ENCODE data around the gene AK5. TPM values are rescaled to one million over a fixed set of nuclear protein-coding genes. Genes with fewer than 3 reads are reported as not detected.

The AK5 gene
- total and polyA plus RNA-seq, 2 donors (not counting 1 experiment from before 2014, with no cell fraction given) = 0.18 TPM; not detected in 1

GRCh38 chr1:77375541-77375940, 93.7 kb downstream of the AK5 start:
- H3K27ac ChIP-seq (ENCODE audit: low read length in 2 of 2) = no peak overlapping the region
- Mint-ChIP-seq H3K9me3 (ENCODE audit: insufficient read depth) (no peaks in the 10 kb centered on the region), H3K4me3 (no peak overlapping the region), H3K4me1 (no peaks in the 10 kb centered on the region), H3K27ac (no peak overlapping the region), H3K27me3 (peaks cover 3% of the 10 kb centered on the region)
- TF ChIP-seq CTCF (IDR thresholded peaks at IDR 0.05) (no peak), EZH2 (IDR thresholded peaks at IDR 0.05; ENCODE audit: borderline replicate concordance, insufficient read depth, low read depth, low read length, poor library complexity, severe bottlenecking) (no peak)
- no CpG with 5 or more reads among the region's 2 CpGs for WGBS (ENCODE audit: insufficient coverage)
- no peak overlapping the region for H2AFZ ChIP-seq (ENCODE audit: insufficient read depth, low read depth, low read length, poor library complexity, severe bottlenecking)
- H3K9ac ChIP-seq (ENCODE audit: low read length) = no peak overlapping the region
- CTCF ChIA-PET = no interaction called here
- no peaks in the 10 kb centered on the region for H3K79me2 ChIP-seq (ENCODE audit: control insufficient read depth, insufficient read depth, low read length)
- H3K4me3 ChIP-seq (ENCODE audit: control extremely low read depth in 1 of 5, extremely low read depth in 1 of 5, insufficient read depth in 1 of 5, low read depth in 2 of 5, low read length in 4 of 5) = no peak overlapping the region
- ATAC-seq (ENCODE audit: low read depth) (no peak), DNase-seq (no peak)
- H3K27me3 ChIP-seq (replicated peaks in 1 of 4; ENCODE audit: control extremely low read depth in 1 of 4, control insufficient read depth in 3 of 4, insufficient read depth in 4 of 4, low read length in 3 of 4) = no peaks in the 10 kb centered on the region
- no peaks in the 10 kb centered on the region for H3K4me1 ChIP-seq (ENCODE audit: control insufficient read depth in 2 of 2, insufficient read depth in 2 of 2, low read length in 2 of 2)
- POLR2A ChIA-PET = no interaction called here
- no peaks in the 10 kb centered on the region for H3K9me3 ChIP-seq (ENCODE audit: control extremely low read depth in 1 of 3, control insufficient read depth in 2 of 3, insufficient read depth in 1 of 3, low read length in 2 of 3)
- no peaks in the 10 kb centered on the region for H3K36me3 ChIP-seq (replicated peaks in 1 of 2; ENCODE audit: control extremely low read depth in 1 of 2, control insufficient read depth in 1 of 2, extremely low read depth in 1 of 2, insufficient read depth in 2 of 2, low read length in 1 of 2)
- intact Hi-C loops (cut with micrococcal nuclease) = no loop called here
- no peak overlapping the region for H3K4me2 ChIP-seq (replicated peaks; ENCODE audit: low read depth, low read length, poor library complexity, severe bottlenecking)
- H4K20me1 ChIP-seq (ENCODE audit: control insufficient read depth, insufficient read depth, low read length, poor library complexity, severe bottlenecking) = no peaks in the 10 kb centered on the region

GRCh38 chr1:77375990-77376389, 94.2 kb downstream of the AK5 start:
- WGBS (ENCODE audit: insufficient coverage) = 79% methylated on average over 2 of the region's 4 CpGs
- H3K27ac Mint-ChIP-seq = no peak overlapping the region
- H4K20me1 ChIP-seq (ENCODE audit: control insufficient read depth, insufficient read depth, low read length, poor library complexity, severe bottlenecking) = no peaks in the 10 kb centered on the region
- H3K79me2 ChIP-seq (ENCODE audit: control insufficient read depth, insufficient read depth, low read length) = no peaks in the 10 kb centered on the region
- no peak overlapping the region for H3K4me2 ChIP-seq (replicated peaks; ENCODE audit: low read depth, low read length, poor library complexity, severe bottlenecking)
- no peak for ATAC-seq (ENCODE audit: low read depth)
- H3K4me1 ChIP-seq (ENCODE audit: control insufficient read depth in 2 of 2, insufficient read depth in 2 of 2, low read length in 2 of 2) = no peaks in the 10 kb centered on the region
- ChIA-PET POLR2A (no interaction called here), CTCF (no interaction called here)
- DNase-seq = no peak
- H3K9me3 Mint-ChIP-seq (ENCODE audit: insufficient read depth) = no peaks in the 10 kb centered on the region
- H3K9ac ChIP-seq (ENCODE audit: low read length) = no peak overlapping the region
- peaks cover 4% of the 10 kb centered on the region for H3K27me3 Mint-ChIP-seq
- H3K27me3 ChIP-seq (replicated peaks in 1 of 4; ENCODE audit: control extremely low read depth in 1 of 4, control insufficient read depth in 3 of 4, insufficient read depth in 4 of 4, low read length in 3 of 4) = no peaks in the 10 kb centered on the region
- H3K4me3 Mint-ChIP-seq = no peak overlapping the region
- H3K27ac ChIP-seq (ENCODE audit: low read length in 2 of 2) = no peak overlapping the region
- H2AFZ ChIP-seq (ENCODE audit: insufficient read depth, low read depth, low read length, poor library complexity, severe bottlenecking) = no peak overlapping the region
- no peak overlapping the region for H3K4me3 ChIP-seq (ENCODE audit: control extremely low read depth in 1 of 5, extremely low read depth in 1 of 5, insufficient read depth in 1 of 5, low read depth in 2 of 5, low read length in 4 of 5)
- intact Hi-C loops (cut with micrococcal nuclease) = no loop called here
- H3K36me3 ChIP-seq (replicated peaks in 1 of 2; ENCODE audit: control extremely low read depth in 1 of 2, control insufficient read depth in 1 of 2, extremely low read depth in 1 of 2, insufficient read depth in 2 of 2, low read length in 1 of 2) = no peaks in the 10 kb centered on the region
- no peak for TF ChIP-seq EZH2 (IDR thresholded peaks at IDR 0.05; ENCODE audit: borderline replicate concordance, insufficient read depth, low read depth, low read length, poor library complexity, severe bottlenecking)
- no peak for TF ChIP-seq CTCF (IDR thresholded peaks at IDR 0.05)
- no peaks in the 10 kb centered on the region for H3K9me3 ChIP-seq (ENCODE audit: control extremely low read depth in 1 of 3, control insufficient read depth in 2 of 3, insufficient read depth in 1 of 3, low read length in 2 of 3)
- H3K4me1 Mint-ChIP-seq = no peaks in the 10 kb centered on the region

All from B cell (primary cell).